Amniotic stem cell (primary cell): Measurements from ENCODE around the gene TDRD15.
"Not testable (repeated sequence)": the region's sequence is repeated elsewhere in the genome, so short reads cannot be mapped to it uniquely, and the experiment has no call there.

Experiments used
- DNase-seq: peaks from one replicate; lab custom pipeline; 2025; lab: John Stamatoyannopoulos, UW

The TDRD15 gene

GRCh38 chr2:21123473-21124393 is at the start of gene TDRD15:
TDRD15 (plus strand) TSS chr2:21123968; CDS start chr2:21137468, 13,500 bp downstream.
- no peak for DNase-seq

- DNase-seq = no peak
These were observed 45.5 kb upstream of the TDRD15 start for GRCh38 chr2:21078296-21078695.

- no peak for DNase-seq
These were observed 40.3 kb upstream of the TDRD15 start for GRCh38 chr2:21083482-21083881.

GRCh38 chr2:21084401-21084800 is 39.4 kb upstream of the TDRD15 start:
- DNase-seq = no peak

- DNase-seq = no peak
These were observed 31.4 kb upstream of the TDRD15 start for GRCh38 chr2:21092308-21092869.

- DNase-seq = no peak
These were observed 28.6 kb upstream of the TDRD15 start for GRCh38 chr2:21095178-21095577.

GRCh38 chr2:21095714-21096113 is 28.1 kb upstream of the TDRD15 start:
- DNase-seq = no peak

- DNase-seq = no peak
These were observed 27.3 kb upstream of the TDRD15 start for GRCh38 chr2:21096458-21096857.

- no peak for DNase-seq
These were observed 26.4 kb upstream of the TDRD15 start for GRCh38 chr2:21097331-21097730.

GRCh38 chr2:21098294-21098693 is 25.5 kb upstream of the TDRD15 start:
- DNase-seq = no peak

- no peak for DNase-seq
These were observed 24.4 kb upstream of the TDRD15 start for GRCh38 chr2:21099281-21099907.

GRCh38 chr2:21101514-21102155 is 22.1 kb upstream of the TDRD15 start:
- DNase-seq = not testable (repeated sequence)

GRCh38 chr2:21102356-21102755 is 21.4 kb upstream of the TDRD15 start:
- no peak for DNase-seq

- no peak for DNase-seq
These were observed 20.4 kb upstream of the TDRD15 start for GRCh38 chr2:21103274-21103891.

GRCh38 chr2:21104030-21104660 is 19.6 kb upstream of the TDRD15 start:
- DNase-seq = no peak

GRCh38 chr2:21111012-21111411 is 12.8 kb upstream of the TDRD15 start:
- DNase-seq = no peak

- DNase-seq = no peak
These were observed 6.1 kb upstream of the TDRD15 start for GRCh38 chr2:21117688-21118087.

GRCh38 chr2:21118302-21118920 is 5.4 kb upstream of the TDRD15 start:
- no peak for DNase-seq

- DNase-seq = no peak
These were observed 8.1 kb downstream of the TDRD15 start for GRCh38 chr2:21131861-21132260.

GRCh38 chr2:21135585-21135984 is 11.8 kb downstream of the TDRD15 start:
- no peak for DNase-seq

GRCh38 chr2:21142149-21142548 is 18.4 kb downstream of the TDRD15 start:
- no peak for DNase-seq
